8988T (cell line): ENCODE data around the gene EML1.
A peak's percentile ranks its signal among the peaks of the same experiment; 100 is the strongest.

Experiments used
- DNase-seq: peaks from one replicate; pipeline ENCODE4 v3.0.0; 2011

The EML1 gene, protein sequence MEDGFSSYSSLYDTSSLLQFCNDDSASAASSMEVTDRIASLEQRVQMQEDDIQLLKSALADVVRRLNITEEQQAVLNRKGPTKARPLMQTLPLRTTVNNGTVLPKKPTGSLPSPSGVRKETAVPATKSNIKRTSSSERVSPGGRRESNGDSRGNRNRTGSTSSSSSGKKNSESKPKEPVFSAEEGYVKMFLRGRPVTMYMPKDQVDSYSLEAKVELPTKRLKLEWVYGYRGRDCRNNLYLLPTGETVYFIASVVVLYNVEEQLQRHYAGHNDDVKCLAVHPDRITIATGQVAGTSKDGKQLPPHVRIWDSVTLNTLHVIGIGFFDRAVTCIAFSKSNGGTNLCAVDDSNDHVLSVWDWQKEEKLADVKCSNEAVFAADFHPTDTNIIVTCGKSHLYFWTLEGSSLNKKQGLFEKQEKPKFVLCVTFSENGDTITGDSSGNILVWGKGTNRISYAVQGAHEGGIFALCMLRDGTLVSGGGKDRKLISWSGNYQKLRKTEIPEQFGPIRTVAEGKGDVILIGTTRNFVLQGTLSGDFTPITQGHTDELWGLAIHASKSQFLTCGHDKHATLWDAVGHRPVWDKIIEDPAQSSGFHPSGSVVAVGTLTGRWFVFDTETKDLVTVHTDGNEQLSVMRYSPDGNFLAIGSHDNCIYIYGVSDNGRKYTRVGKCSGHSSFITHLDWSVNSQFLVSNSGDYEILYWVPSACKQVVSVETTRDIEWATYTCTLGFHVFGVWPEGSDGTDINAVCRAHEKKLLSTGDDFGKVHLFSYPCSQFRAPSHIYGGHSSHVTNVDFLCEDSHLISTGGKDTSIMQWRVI

DNA sequence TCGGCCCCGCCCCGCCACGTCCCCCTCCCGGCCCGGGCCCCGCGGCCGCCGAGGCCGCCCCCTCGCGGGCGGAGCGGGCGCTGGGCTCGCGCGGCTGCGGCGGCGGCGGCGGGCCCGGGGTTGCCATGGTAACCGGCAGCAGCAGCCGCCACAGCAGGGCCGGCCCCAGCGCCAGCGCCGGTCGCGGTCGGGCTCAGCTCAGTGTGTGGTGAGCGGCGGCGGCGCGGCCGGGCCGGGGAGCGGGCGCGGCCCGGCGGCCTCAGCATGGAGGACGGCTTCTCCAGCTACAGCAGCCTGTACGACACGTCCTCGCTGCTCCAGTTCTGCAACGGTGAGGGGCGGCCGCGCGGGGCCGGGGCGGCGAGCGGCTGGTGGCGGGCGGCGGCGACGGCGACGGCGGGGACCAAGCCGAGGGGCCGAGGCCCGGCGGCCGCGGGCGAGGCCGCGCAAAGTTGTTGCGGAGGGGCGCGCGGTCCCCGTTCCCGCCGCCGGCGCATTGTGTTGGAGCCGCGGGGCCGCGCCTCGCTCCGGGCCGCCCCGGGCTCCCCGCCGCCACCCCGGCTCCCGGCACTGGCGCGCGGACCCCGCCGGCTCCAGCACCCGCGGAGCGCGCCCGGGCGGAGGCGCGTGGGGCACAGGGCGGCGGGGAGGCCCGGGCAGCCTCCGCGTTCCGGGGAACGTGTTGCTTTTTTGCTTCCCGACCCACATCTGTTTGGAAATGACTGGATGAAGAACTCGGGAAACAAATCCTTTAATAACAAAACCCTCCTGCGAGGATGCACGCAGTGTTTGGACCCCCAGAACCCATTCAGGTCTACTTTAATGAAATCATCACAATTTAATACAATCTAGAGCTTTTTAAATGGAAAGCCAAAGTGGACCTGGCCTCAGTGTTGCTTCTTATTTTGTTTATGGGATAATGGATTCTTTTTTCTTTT is at the start of gene EML1:
Gene EML1, plus strand, starts transcription at position 201 of the 938 bp plus-strand sequence. Its CDS starts 64 bp downstream, at position 265.
- DNase-seq: peak; percentile 98

DNA sequence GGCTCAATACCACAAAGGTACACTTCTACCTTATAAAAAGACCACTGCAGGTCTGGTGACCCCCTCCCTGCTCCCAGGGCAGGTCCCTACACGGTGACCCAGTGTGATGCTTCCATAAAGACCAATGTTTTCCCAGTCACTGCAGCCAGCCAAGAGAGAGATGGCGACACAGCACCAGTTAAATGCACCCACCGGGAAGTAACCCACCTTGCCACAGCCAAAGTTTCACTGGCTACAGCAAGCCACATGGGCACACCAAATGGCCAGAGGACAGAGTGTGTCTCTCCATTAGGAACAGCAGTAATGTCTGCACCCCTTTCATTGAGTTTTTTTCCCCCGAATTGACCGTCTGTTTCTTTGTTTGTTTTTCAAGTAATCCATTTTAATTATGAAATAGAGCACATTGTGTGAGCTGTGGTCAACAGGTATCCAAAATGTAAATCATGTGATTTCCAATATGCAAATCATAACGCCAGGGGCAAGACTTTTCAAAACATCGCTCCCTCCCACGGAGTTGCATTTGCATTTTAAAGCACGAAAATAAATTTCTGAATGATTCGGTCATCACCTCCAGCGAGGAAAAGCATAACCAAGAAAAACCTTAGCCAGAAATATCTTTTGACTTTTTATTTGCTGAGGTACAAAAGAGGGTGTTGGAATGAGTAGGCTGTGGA is 48.9 kb upstream of the EML1 start:
- DNase-seq: no peak

DNA sequence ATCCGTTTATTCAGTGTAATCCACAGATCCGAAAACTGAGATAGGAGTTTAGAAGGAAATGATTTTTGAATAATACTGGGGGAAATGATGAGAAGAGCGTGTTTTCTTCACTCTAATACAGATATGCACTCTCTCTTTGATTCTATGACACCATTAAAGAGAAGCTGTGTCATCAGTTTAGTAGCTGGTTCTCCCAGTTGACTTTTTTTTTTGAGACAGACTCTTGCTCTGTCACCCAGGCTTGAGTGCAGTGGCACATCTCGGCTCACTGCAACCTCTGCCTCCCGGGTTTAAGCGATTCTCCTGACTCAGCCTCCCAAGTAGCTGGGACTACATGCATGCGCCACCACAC is 48.4 kb upstream of the EML1 start:
- DNase-seq: no peak

DNA sequence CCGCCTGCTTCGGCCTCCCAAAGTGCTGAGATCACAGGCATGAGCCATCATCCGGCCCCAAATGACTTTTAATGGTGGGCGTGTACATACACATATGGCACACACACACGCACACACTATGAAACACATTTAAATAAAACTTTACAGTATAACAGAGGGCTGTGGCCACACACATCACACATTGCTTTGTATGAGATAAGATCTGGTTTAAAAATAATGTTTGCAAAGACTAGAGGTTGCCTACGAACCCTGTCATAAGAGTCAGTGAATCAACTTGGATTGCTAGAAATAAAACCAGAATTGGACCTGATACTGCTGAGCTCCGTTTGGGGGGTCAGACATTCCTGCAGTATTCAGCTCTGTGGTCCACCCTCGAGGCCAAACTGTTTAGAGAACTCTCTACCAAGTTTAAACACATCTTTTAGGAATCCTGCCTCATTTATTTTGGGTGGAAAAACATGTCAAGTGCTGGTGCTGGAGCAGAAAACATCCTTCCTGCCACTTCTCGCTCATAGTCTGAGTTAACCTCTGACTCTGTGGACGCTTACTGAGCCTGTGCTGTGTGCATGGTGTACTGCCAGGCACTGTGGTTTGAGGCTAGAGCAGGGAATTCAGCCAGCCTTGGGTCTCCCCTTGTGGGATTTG is 47.8 kb upstream of the EML1 start:
- no peak for DNase-seq

DNA sequence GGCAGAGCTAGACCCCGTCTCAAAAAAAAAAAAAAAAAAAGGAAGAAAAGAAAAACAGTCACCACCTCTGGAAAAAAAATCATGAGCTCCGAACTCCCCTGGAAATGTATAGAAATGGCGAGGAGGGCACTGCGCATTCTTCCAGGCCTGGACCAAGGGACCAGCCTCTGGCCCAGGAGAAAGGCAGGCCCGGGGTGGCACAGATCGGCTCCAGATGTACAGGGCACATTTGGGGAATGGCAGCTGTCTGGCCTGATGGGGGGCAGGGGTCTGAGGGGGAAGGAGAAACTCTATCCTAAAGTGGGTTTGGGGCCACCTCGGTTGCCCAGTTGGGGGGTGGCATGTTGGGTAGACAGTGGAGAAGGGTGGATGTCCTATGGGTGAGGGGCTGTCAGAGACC is 46.0 kb upstream of the EML1 start:
- no peak for DNase-seq

DNA sequence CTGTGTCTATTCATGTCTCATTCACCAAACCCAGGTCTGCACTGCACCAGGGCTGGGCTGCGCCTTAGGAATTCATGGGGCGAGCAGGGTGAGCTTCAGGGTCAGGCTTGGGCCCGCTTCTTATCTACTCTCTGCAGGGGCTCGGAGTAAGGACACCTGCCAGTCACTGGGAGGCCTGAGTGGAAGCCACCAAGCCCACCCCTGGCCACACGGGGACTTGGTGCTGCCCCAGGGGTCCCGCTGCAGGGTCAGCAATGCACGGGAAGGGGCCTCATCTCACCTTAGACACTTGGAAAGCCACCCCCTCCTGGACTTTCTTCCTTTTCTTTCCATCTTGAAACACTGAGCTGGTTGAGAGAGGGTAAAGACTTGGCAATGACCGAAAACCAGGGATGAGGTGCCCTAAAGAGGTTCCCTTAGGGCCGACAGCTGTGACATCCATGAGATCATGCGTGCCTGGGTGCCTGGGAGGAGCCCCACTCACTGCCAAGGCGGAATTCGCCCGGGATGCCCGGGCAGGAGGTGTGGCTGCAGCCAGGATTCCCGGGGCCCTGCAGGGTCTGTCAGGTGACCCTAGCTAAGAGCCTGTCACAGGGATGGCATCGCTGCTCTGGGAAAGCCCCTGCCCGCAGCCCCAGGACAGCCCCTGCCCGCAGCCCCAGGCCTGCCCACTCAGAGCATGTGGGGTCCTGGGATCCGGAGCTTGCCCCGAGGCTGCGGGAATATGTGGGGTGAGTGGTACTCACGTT is 45.5 kb upstream of the EML1 start:
- DNase-seq: no peak

DNA sequence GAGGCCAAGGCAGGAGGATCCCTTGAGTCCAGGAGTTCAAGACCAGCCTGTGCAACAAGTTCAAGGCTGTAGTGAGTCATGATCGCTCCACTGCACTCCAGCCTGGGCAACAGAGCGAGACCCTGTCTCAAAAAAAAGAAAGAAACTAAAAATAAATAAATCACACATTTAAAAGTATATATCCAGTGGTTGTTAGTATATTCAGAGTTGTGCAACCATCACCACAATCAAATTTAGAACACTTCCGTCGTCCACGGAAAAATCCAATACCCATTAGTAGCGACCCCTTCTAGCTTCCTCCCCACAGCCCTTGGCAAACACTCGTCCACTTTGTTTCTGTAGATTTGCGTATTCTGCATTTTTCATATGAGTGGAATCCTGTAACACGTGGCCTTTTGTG is 44.7 kb upstream of the EML1 start:
- DNase-seq: no peak

DNA sequence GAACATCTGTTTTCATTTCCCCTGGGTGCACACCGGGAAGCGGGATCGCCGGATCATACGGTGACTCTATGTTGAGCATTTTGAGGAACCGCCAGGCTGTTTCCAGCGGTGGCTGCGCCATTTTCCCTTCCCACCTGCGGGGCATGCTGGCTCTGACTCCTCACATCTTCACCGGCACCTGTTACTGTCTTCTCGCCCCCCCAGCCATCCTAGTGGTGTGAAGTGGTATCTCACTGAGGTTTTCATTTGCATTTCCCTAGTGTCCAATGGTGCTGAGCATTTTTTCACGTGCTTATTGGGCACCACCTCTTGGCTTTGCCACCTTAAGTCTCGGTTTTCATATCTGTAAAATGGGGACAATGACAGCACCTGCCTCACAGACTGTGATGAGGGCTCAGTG is 44.1 kb upstream of the EML1 start:
- no peak for DNase-seq

DNA sequence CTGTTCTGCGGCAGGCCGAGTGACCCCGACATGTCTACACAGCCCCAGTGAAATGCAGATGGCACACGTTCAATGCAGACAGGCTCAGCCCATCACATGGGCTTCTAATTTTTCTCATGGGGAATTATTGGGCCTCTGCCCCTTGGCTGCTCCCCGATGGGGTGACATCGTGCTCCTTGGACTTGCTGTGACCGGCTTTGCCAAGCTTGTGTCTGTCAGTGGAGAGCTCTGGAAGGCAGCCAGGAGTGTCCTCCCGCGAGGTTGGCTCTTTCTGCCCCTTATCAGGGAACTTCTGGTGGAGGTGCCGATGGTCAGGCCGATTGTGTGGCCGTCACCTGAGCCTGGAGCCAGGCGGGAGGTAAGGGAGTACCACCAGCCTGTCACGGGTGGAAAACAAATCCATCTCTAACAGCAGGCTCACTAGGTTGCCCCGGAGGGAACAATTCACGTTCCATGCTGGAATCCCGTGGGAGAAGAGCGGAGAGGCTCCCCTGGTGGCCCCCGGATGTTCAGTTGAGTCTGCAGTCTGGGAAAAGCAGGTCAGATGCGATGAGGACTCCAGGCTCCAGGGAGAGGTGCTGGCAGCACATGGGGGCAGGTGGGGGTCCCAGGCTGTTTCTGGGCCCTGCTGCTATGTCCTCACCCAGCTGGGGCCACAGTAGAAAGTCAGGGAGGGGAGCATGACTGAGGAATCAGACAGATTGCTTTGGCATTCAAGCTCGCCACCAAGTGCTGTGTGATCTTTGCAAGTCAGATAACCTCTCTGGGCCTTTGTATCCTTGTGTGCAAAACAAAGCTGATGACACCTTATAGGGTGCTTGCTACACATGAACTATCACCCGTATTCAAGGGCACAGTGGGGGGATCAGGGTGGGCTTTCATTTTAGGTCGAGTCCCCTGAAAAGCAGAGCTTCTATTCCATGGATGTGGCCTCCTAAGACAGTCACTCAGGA is 43.2 kb upstream of the EML1 start:
- no peak for DNase-seq

DNA sequence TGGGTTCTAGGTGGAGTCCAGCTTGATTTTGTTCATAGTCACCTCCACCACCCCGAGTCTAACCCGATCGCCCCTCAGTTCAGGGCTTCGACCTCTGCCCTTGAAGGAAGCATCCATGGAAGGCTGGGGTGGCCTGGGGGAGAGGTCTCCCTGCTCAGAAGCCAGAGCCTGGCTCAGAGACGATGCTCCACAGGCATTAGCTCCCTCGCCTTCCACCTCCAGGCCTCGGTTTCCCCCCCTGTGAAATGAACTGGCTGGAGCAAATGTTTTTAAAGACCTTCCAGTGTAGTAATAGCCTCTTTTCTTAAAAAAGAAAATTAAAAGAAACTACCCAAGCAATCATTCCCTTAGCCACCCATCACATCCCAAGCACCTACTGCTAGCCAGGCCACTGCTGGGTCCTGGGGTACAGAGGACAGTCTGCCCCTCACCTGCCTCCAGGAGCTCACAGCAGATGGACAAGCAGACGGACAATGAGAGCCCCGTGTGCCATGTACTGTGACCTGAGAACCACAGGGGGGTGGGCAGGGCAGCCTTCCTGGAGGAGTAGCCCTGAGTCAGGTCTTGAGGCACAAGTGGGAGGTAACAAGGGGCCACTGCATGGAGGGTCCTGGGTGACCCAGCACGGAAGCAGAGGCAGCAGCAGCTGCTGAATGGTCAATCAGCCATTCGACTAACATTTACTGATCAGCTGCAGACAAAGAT is 42.3 kb upstream of the EML1 start:
- DNase-seq: no peak

DNA sequence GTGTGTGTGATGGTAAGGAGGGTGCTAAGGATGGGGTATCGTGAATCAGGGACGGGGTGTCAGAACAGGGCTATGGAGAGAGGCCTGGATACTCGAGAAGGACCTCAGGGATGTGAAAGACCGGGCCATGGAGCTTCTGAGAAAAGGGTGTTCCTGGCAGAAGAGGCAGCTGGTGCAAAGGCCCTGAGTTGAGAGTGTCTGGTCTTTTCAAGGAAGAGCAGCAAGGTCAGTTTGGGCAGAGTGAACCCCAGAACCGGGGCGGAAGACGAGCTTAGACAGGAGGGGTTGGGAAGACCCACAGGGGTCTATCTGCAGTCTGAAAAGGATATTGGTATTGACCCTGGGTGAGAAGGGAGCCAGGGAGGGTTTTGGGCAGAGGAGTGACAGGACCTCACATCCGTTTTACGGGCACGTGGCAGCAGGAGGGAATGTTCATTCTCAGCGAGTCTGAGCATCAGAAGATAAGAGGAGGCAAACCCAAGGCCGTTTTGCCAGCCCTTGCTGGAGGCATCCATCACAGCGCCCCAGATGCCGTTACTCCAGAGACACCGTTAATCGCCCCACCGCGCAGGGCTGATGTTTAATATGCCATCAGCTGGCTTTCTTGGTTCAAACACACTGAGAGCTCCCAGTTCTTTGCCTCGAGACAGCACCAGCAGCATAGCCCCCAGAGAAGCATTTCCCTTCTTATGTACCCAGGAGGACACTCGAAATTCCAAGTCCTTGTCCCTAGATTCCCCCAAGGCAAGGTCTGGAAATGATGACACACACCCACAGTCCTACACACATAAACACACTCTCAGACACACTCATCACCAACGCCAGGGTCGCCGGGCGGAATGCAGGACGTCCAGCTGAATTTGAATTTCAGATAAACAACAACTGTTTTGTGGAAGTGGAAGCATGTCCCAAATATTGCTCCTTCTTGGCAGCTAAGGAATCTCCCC is 41.4 kb upstream of the EML1 start:
- no peak for DNase-seq

DNA sequence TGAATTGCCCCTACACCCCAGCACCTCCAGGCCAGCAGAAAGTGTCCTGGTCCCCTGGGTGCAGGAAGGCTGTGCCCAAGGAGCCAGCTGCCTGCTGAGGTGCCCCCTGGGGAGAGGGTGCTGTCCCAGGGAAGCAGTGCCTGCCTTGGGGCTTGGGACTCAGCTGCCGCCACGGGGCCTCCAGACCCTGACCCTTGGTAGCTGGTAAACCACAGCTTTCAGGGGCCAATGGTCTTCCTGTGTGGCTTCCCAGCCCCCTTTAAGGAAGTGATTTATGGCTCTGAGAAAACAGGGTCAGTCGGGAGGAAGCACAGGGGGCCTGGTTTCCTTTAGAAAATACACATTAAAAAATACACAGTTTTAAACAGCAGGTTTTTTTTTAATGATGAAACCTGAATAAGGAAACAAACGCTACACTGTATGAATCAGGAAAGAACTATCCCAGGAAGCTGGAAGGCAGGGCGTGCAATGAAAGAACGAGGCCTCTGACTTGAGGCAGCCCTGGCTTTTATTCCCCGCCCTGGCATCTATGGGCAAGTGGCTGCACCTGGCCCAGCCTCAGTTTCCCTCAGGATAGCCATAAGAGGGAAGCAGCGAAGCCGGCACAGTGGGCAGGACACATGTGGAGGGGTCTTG is 40.6 kb upstream of the EML1 start:
- no peak for DNase-seq

DNA sequence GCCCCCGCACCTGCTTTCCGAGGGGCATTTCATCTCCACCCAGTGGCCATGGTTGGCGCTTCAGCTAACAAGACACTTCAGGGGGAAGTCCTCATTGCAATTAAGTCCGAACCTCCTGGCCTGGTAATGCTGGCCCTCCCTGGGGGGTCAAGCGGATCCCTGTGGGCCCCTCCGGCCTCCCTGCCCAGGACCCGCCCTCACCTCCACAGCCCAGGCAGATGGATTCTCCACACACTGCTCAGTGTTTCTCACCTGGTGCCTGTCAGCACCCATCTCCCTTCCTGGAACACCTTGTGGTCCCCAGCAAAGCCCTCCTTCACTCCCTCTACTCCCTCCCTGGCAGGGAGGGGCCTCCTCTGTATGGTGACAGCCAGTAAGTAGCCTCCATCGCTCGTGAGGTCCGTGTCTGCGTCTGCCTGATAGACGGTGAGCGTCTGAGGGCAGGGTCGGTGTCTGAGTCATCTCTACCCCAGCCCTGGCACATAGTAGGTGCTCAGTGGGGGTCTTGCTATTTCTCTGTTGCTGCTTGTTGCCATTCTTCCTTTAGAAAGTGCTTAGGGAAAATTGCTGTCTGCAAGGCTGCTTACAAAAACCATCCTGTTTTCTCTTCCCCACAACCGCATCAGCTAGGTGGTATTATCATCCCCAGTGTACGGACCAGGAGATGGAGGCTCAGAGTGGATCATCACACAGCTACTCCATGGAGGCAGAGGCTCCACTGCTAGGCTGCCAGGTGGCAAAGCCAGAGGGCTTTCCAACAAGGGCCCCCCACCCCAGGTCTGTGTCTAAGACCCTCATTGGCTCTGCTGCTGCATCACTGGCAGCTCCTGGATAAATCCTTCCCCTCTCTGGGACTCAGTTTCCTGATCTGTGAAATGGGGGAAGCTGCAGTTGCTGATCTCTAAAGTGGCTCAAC is 39.7 kb upstream of the EML1 start:
- no peak for DNase-seq

DNA sequence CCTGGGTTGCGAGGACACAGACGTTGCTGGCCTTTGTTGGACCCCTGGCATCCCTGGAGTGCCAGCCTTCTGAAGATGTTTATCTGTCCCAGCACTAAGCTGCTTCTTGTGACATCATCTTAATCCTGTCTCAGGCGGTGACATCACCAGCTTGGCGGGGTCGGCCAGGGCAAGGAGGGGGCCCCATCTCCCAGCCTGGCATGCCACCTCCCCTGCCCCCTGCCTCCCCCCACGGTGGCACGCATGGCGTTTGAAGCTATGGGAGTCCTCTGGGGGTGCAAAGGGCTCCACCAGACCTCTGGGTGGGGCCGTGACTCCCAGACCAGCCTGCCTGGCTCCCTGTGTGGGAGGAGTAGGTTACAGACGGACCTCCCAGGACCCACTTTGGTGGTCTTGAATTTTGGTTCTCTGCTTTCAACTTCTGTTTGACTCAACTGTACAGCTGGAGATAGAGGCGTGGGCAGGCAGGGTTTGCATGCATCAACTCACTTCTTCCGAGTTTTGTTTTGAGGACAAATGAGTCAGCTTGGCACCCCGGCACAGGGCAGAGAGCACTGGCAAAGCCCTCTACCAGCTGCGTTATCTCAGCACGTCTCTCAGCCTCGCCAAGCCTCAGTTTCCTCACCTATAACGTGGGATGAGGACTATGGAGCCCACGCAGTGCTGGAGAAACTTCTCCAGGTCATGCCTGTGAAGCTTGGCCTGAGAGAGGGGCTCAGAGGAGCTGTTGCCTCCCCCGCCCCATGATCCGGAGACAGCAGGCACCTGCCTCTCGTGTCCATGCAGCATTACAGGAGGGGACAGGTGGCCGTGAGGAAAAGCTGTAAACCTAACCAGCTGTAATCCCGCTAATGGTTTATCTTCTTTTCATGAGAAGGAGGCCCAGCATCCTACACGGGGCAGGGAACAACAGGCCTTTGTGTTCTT is 38.8 kb upstream of the EML1 start:
- no peak for DNase-seq

DNA sequence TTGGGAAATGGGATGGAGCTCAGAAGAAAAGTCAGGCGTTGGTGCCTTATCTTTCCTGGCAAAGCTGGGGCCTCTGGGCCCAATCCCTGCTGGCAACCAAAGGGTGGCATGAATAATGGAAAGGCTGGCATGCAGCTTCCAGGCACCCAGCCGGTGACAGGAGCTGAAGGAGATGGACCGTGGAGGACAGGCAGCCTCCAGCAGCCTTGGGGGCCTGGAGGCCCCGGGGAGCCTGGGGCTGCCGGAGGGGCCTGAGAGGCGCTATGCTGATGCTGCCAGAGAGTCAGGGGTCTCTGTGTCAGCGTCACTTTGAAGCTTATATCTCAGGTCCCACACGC is 38.2 kb upstream of the EML1 start:
- DNase-seq: no peak
